Mesenchymal stem cell (in vitro differentiated cells and primary cell): Measurements from ENCODE around the gene TAGLN.

Source experiments
- DNase-seq: peaks from one replicate; pipeline ENCODE4 v3.0.0-alpha.2; 2013
- H2AFZ ChIP-seq: one replicate; pipeline ENCODE4 v1.6.1; 2013; ENCODE audit warnings: low read depth, mild to moderate bottlenecking, control low read depth, inconsistent platforms, low read length, moderate library complexity
- H2AK5ac ChIP-seq: 2 replicates; pipeline ENCODE4 v1.6.1; 2013; ENCODE audit warnings: low read length, moderate library complexity, mild to moderate bottlenecking, inconsistent platforms; ENCODE audit not compliant: severe bottlenecking
- H2BK120ac ChIP-seq: one replicate; pipeline ENCODE4 v1.6.1; 2013; ENCODE audit warnings: low read depth, mild to moderate bottlenecking, inconsistent platforms, low read length, moderate library complexity
- H2BK12ac ChIP-seq, 2 experiments: one replicate each; pipeline ENCODE4 v1.6.1; 2013; ENCODE audit warnings: inconsistent platforms in 2 of 2, low read length in 2 of 2, mild to moderate bottlenecking in 2 of 2, moderate library complexity in 2 of 2, control low read depth in 1 of 2
- H2BK15ac ChIP-seq: one replicate; pipeline ENCODE4 v1.6.1; 2013; ENCODE audit warnings: mild to moderate bottlenecking, low read depth, inconsistent platforms; ENCODE audit not compliant: poor library complexity, severe bottlenecking
- H2BK5ac ChIP-seq: 2 replicates; pipeline ENCODE4 v1.6.1; 2013; ENCODE audit warnings: low read depth, mild to moderate bottlenecking, low read length, control low read depth, inconsistent platforms; ENCODE audit not compliant: poor library complexity, severe bottlenecking
- H3K14ac ChIP-seq, 2 experiments: one replicate each; pipeline ENCODE4 v1.6.1; 2013; ENCODE audit warnings: inconsistent platforms in 2 of 2, low read length in 2 of 2, control low read depth in 1 of 2, mild to moderate bottlenecking in 1 of 2, moderate library complexity in 1 of 2
- H3K18ac ChIP-seq, 2 experiments: one replicate each; pipeline ENCODE4 v1.6.1; 2013; ENCODE audit warnings: inconsistent platforms in 2 of 2, low read length in 2 of 2, control low read depth in 1 of 2, low read depth in 1 of 2, mild to moderate bottlenecking in 1 of 2
- H3K23ac ChIP-seq, 2 experiments: one replicate each; pipeline ENCODE4 v1.6.1; 2013; ENCODE audit warnings: inconsistent platforms in 2 of 2, low read length in 2 of 2, mild to moderate bottlenecking in 2 of 2, moderate library complexity in 2 of 2, control low read depth in 1 of 2
- H3K27ac ChIP-seq: 2 replicates; pipeline ENCODE4 v1.5.1; 2013; ENCODE audit warnings: mild to moderate bottlenecking, moderate library complexity, low read length, control low read depth, inconsistent platforms; ENCODE audit not compliant: poor library complexity, severe bottlenecking
- H3K27me3 ChIP-seq, 2 experiments: 2 replicates each; pipeline versions ENCODE4 v1.6.1 to v1.7.0; 2013; ENCODE audit warnings: low read length in 2 of 2, mild to moderate bottlenecking in 2 of 2, moderate library complexity in 2 of 2, control low read depth in 1 of 2, inconsistent platforms in 1 of 2; ENCODE audit not compliant: control insufficient read depth in 1 of 2, insufficient read depth in 1 of 2
- H3K36me3 ChIP-seq, 2 experiments: 2 replicates each; pipeline versions ENCODE4 v1.6.1 to v1.7.0; 2013; ENCODE audit warnings: low read length in 2 of 2, control low read depth in 1 of 2, inconsistent platforms in 1 of 2, low read depth in 1 of 2, mild to moderate bottlenecking in 1 of 2; ENCODE audit not compliant: insufficient read depth in 2 of 2, control insufficient read depth in 1 of 2
- H3K4ac ChIP-seq, 2 experiments: one replicate each; pipeline ENCODE4 v1.6.1; 2013; ENCODE audit warnings: inconsistent platforms in 2 of 2, low read length in 2 of 2, mild to moderate bottlenecking in 2 of 2, moderate library complexity in 2 of 2, control low read depth in 1 of 2, low read depth in 1 of 2
- H3K4me1 ChIP-seq: 2 replicates; pipeline ENCODE4 v1.6.1; 2013; ENCODE audit warnings: low read depth, low read length, control low read depth; ENCODE audit not compliant: control insufficient read depth, insufficient read depth
- H3K4me2 ChIP-seq: 2 replicates; pipeline ENCODE4 v1.6.1; 2013; ENCODE audit warnings: low read length, mild to moderate bottlenecking, inconsistent platforms; ENCODE audit not compliant: poor library complexity, severe bottlenecking
- H3K4me3 ChIP-seq, 2 experiments: 2 replicates each; pipeline versions ENCODE4 v1.5.1 to v1.7.0; 2013; ENCODE audit warnings: low read length in 2 of 2, mild to moderate bottlenecking in 2 of 2, control low read depth in 1 of 2, low read depth in 1 of 2; ENCODE audit not compliant: insufficient read depth in 1 of 2
- H3K79me1 ChIP-seq: replicated peaks from 2 replicates; pipeline ENCODE4 v1.6.1; 2013; ENCODE audit warnings: mild to moderate bottlenecking, control low read depth, low read length, inconsistent platforms; ENCODE audit not compliant: poor library complexity, severe bottlenecking
- H3K9ac ChIP-seq: 2 replicates; pipeline ENCODE4 v1.7.0; 2013; ENCODE audit warnings: mild to moderate bottlenecking, low read length, moderate library complexity
- H3K9me3 ChIP-seq: 2 replicates; pipeline ENCODE4 v1.7.0; 2013; ENCODE audit warnings: mild to moderate bottlenecking, low read length; ENCODE audit not compliant: control insufficient read depth
- H4K8ac ChIP-seq: one replicate; pipeline ENCODE4 v1.6.1; 2013; ENCODE audit warnings: inconsistent platforms, mild to moderate bottlenecking, low read length, moderate library complexity
- H4K91ac ChIP-seq: one replicate; pipeline ENCODE4 v1.6.1; 2013; ENCODE audit warnings: mild to moderate bottlenecking, low read length, inconsistent platforms
- WGBS: methylation state at CpG from one replicate; pipeline ENCODE4 v1.1.7; 2013; ENCODE audit warnings: mixed read lengths; 5-methylcytosine and 5-hydroxymethylcytosine counted together

The TAGLN gene

GRCh38 chr11:117159892-117160291 lies 39.3 kb upstream of the TAGLN start:
- no CpG with 5 or more reads among the region's 2 CpGs for WGBS

GRCh38 chr11:117160826-117161225 lies 38.3 kb upstream of the TAGLN start:
- H4K91ac ChIP-seq: no peak overlapping the region
- WGBS: 93% methylated on average over 1 of the region's 2 CpGs
- no peak overlapping the region for H3K14ac ChIP-seq
- H3K27me3 ChIP-seq: no peaks in the 10 kb centered on the region
- no peak overlapping the region for H2BK12ac ChIP-seq
- H3K79me1 ChIP-seq: peaks cover 8% of the 10 kb centered on the region
- H4K8ac ChIP-seq: no peak overlapping the region
- H3K9me3 ChIP-seq: no peaks in the 10 kb centered on the region
- no peak overlapping the region for H3K4me3 ChIP-seq
- no peak overlapping the region for H3K18ac ChIP-seq
- peaks cover 4% of the 10 kb centered on the region for H3K4me1 ChIP-seq
- no peak overlapping the region for H2AK5ac ChIP-seq
- no peak overlapping the region for H2AFZ ChIP-seq
- H3K4me2 ChIP-seq: no peak overlapping the region
- H2BK5ac ChIP-seq: no peak overlapping the region
- no peak overlapping the region for H2BK15ac ChIP-seq
- H3K27ac ChIP-seq: no peak overlapping the region
- no peak overlapping the region for H3K4ac ChIP-seq
- no peak overlapping the region for H2BK120ac ChIP-seq
- H3K23ac ChIP-seq: no peak overlapping the region
- peak; percentile 55 for DNase-seq
- H3K9ac ChIP-seq: no peak overlapping the region
- peaks cover 38 to 79% of the 10 kb centered on the region in 2 experiments for H3K36me3 ChIP-seq

More at GRCh38 chr11:117159892-117160291, 39.3 kb upstream of the TAGLN start:
- H4K91ac ChIP-seq: no peak overlapping the region
- no peak overlapping the region for H2BK12ac ChIP-seq
- peaks cover 8% of the 10 kb centered on the region for H3K79me1 ChIP-seq
- H3K4me1 ChIP-seq: peaks cover 4% of the 10 kb centered on the region
- no peak overlapping the region for H3K14ac ChIP-seq
- H3K4me3 ChIP-seq: no peak overlapping the region
- no peak overlapping the region for H2BK120ac ChIP-seq
- H3K27ac ChIP-seq: no peak overlapping the region
- H3K18ac ChIP-seq: no peak overlapping the region
- no peaks in the 10 kb centered on the region for H3K27me3 ChIP-seq
- no peak overlapping the region for H3K9ac ChIP-seq
- no peak overlapping the region for H2AK5ac ChIP-seq
- no peak overlapping the region for H2BK15ac ChIP-seq
- H3K4ac ChIP-seq: no peak overlapping the region
- H4K8ac ChIP-seq: no peak overlapping the region
- H2AFZ ChIP-seq: no peak overlapping the region
- H3K4me2 ChIP-seq: no peak overlapping the region
- peaks cover 41 to 79% of the 10 kb centered on the region in 2 experiments for H3K36me3 ChIP-seq
- H3K9me3 ChIP-seq: no peaks in the 10 kb centered on the region
- no peak overlapping the region for H2BK5ac ChIP-seq
- DNase-seq: no peak
- no peak overlapping the region for H3K23ac ChIP-seq

GRCh38 chr11:117166491-117166890 lies 32.7 kb upstream of the TAGLN start:
- 94% methylated on average over 1 of the region's 1 CpG for WGBS

GRCh38 chr11:117169736-117170135 lies 29.4 kb upstream of the TAGLN start:
- WGBS: 100% methylated on average over 2 of the region's 2 CpGs
- Histone ChIP-seq H3K27ac (no peak overlapping the region), H3K79me1 (peaks cover 14% of the 10 kb centered on the region), H2BK5ac (no peak overlapping the region), H2BK120ac (no peak overlapping the region), H3K14ac (no peak overlapping the region), H3K4me3 (no peak overlapping the region), H3K27me3 (no peaks in the 10 kb centered on the region), H3K4me1 (peaks cover 4% of the 10 kb centered on the region), H2AFZ (no peak overlapping the region), H2AK5ac (no peak overlapping the region), H2BK12ac (no peak overlapping the region), H3K9me3 (no peaks in the 10 kb centered on the region), H3K36me3 (peaks cover 27 to 65% of the 10 kb centered on the region in 2 experiments), H4K91ac (no peak overlapping the region), H2BK15ac (no peak overlapping the region), H3K18ac (no peak overlapping the region), H4K8ac (no peak overlapping the region), H3K9ac (no peak overlapping the region), H3K4me2 (no peak overlapping the region), H3K23ac (no peak overlapping the region), H3K4ac (no peak overlapping the region)
- DNase-seq: no peak

More at GRCh38 chr11:117166491-117166890, 32.7 kb upstream of the TAGLN start:
- no peaks in the 10 kb centered on the region for H3K9me3 ChIP-seq
- no peak overlapping the region for H3K23ac ChIP-seq
- H3K9ac ChIP-seq: no peak overlapping the region
- no peak overlapping the region for H4K8ac ChIP-seq
- H3K18ac ChIP-seq: no peak overlapping the region
- H3K4ac ChIP-seq: no peak overlapping the region
- H3K79me1 ChIP-seq: peaks cover 15% of the 10 kb centered on the region
- no peak overlapping the region for H3K4me3 ChIP-seq
- no peak overlapping the region for H2BK120ac ChIP-seq
- peaks cover 35 to 89% of the 10 kb centered on the region in 2 experiments for H3K36me3 ChIP-seq
- no peak overlapping the region for H3K27ac ChIP-seq
- no peaks in the 10 kb centered on the region for H3K4me1 ChIP-seq
- no peak overlapping the region for H3K14ac ChIP-seq
- H2BK15ac ChIP-seq: no peak overlapping the region
- no peak overlapping the region for H4K91ac ChIP-seq
- no peak overlapping the region for H2BK12ac ChIP-seq
- H3K27me3 ChIP-seq: no peaks in the 10 kb centered on the region
- H2BK5ac ChIP-seq: no peak overlapping the region
- no peak overlapping the region for H3K4me2 ChIP-seq
- DNase-seq: no peak
- no peak overlapping the region for H2AK5ac ChIP-seq
- no peak overlapping the region for H2AFZ ChIP-seq
